GM18519 (cell line): Measurements from ENCODE around the gene SIGLECL1.

Experiments
- ATAC-seq: cut with Tn5 transposase; IDR thresholded peaks from one replicate; pipeline ENCODE4 v1.9.1; 2021; ENCODE audit warnings: mild to moderate bottlenecking, moderate library complexity; ENCODE audit not compliant: unreplicated experiment, low FRiP score

Gene SIGLECL1

DNA sequence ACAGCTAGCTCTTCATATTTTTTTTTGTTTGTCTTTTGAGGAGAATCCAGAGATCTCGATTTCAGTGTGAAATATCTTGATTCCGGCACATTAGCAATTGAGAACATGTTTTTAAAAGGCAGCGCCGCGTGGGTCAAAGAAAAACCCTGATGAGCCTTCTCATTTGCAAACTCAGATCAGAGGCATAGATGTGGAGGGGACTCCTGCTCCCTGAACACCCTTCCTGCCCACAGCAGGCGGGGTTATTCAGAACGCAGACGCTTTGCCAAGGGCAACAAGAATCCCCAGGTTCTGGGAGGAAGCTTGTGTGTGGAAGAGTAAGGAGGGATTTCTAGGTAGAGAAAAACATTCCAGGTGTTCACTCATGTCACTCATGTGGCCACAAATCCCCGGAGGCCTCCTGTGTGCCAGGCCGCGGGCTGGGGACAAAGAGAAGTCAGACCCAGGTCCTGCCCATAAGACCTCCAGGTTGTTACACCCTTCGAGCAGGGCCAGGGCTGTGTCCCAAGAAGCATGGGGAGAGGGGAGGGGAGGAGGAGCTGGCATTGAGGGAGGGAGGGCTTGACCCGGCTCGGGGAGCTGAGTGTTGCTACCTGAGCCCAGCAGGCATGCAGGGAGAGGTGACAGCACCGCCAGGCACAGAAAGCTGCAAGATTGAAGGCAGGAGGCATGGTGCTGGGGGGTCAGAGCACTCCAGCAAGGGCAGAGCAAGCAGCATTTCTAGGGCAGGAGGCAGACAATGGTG is 44.7 kb downstream of the SIGLECL1 start:
- no peak for ATAC-seq

DNA sequence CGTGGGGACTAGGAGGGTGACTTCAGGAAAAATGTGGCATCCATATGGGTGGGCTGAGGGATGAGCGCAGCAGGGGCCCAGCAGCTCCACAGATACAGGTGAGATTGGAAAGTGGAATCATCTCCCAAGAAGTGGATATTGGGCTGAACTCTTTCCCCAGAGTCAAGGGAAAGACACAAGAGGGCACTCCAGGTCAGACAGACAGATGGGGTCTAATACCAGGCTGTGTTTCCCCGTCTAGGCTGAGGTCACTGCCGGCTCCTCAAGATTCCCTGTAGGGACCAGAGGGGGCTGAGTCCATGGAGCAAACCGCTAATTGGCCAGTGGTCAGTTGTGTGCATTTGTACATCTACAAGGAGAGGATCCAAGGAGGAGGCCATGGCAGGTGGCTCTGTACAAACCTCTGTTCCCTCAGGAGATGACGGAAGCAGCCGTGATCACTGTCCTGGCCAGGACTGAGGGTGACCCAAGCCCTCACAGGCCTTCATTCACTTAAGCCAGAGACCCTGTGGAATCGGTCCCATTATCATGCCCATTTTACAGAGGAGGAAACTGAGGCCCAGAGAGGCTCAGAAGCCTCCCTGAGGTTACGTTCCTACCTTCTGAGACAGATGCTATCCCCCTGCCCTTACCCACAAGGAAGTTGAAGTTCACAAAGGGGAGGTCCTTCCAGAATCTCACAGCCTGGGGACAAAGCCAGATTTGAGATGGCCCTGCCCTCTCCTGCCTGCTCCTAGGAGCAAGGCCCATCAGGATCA is 45.6 kb downstream of the SIGLECL1 start:
- no peak for ATAC-seq

DNA sequence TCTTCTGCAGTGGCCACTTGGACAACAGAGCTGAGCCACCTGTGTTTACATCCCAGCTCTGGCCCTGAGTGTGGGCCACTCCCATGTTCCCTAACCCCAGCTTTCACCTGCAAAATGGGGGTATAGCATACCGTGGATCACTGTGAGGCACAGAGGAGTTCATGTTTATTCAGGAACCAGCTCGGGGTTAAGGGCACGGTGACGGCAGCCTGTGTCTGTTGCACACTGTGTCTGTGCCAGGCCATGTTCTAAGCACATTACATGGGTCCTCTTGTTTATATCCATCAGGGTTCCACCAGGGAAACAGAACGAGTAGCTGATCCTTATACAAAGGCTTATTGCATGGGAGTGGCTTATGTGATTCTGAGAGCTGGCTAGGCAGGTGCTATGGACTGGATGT is 46.5 kb downstream of the SIGLECL1 start:
- no peak for ATAC-seq

DNA sequence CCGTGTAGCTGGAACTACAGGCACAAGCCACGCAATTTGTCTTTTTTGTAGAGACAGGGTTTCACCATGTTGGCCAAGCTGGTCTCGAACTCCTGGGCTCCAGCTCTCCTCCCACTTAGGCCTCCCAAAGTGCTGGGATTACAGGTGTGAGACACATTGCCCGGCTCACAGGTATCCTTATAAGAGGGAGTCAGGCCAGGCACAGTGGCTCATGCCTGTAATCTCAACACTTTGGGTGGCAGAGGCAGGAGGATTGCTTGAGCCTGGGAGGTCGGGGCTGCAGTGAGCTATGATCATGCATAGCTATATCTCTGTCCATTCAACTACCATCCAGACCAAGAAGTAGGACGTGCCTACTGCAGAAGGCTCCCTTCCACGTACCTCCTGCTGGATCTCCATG is 50.4 kb downstream of the SIGLECL1 start:
- no peak for ATAC-seq

DNA sequence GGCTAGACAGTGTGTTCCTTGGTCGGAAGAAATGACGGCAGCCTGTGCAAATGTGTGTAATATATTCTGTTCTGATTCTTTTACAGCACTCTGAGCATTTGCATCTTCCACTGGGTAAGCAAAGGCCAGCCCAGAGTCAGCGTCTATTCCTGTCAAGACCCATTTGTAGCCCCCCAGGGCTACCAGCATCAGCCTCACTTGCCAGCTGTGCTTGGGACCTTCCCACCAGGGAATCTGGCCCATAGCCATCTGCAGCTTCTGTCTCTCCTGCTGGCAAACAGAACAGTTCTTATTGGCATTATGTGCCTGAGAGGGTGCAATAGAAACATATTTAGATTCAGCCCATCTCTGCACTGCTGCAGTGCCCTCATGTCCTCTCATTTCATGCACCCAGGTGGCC is 54.6 kb downstream of the SIGLECL1 start:
- ATAC-seq: no peak

DNA sequence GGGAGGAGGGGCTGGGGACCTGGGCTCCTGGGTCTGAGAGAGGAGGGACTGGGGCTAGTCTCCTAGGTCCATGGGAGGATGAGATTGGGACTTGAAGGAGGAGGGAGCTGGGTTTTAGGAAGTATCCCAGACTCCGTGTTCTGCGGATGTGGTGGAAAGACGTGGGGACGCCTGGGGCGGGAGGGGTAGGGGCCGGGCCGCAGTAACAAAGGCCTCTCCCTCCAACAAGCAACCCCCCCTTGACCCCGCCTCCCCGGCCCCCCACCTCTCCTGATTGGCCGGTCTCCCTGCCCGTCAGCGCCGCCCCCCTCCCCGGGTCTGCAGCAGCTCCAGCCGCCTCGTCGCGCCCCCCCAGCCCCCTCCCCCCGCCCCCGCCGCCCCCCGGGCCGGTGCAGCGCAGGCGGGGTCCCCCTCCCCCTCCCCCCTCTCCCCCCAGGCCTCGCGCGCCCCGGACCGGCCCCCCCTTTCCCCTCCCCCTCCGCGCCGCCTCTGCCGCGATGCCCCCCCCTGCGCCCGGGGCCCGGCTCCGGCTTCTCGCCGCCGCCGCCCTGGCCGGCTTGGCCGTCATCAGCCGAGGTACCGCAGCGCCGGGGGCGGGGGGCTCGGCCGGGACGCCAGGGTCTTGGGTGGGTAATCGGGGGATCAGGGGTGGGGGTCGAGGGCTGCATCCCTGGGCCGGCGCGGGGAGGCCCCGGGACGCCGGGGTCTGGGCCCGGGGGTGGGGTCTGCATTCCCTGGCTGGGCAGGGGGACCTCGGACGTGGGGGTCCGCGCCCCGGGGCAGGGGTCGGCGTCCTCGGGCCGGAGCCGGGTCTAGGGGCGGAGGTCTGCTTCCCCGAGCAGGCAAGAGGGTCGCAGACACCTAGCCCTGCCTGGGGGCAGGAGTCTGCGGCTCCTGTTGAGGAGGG is 60.7 kb downstream of the SIGLECL1 start, which contains the start of gene IGLON5:
TSS of gene IGLON5 (plus strand) at position 294 of the 907 bp plus-strand sequence. CDS start at position 498, 204 bp downstream.
- ATAC-seq: no peak

DNA sequence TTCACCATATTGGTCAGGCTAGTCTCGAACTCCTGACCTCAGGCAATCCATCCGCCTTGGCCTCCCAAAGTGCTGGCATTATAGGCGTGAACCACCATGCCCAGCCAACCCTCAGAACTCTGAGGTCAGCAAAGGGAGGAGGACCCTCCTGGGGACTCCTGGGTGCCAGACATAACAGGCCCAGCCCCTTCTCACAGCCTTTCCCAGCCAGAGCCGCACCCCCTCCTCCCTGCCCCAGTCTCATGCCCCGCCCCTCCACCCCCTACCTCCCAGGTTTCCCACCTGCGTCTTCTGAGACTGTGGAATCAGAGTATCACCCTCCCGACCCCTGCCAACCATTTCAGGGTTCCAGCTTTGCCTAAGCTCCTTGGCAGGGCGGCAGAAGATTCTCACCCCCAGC is 65.8 kb downstream of the SIGLECL1 start:
- no peak for ATAC-seq

DNA sequence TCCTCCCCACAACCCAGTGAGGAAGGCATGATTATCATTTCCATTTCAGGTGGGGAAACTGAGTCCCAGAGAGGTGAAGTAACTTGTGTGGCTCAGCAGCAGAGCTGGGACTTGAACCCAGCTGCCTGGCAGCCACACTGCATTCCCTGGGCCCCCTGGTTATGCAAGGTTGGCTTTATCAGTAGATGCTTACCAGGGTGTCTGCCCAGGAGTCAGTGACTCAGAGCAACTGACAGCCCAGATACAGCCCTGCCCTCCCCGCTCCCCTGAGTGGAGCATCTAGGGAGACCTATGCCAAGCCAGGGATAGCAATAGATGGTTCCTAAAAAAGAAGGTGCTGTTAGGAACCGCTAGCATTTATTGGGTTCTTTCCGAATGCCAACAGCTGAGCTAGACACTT is 66.5 kb downstream of the SIGLECL1 start:
- no peak for ATAC-seq

DNA sequence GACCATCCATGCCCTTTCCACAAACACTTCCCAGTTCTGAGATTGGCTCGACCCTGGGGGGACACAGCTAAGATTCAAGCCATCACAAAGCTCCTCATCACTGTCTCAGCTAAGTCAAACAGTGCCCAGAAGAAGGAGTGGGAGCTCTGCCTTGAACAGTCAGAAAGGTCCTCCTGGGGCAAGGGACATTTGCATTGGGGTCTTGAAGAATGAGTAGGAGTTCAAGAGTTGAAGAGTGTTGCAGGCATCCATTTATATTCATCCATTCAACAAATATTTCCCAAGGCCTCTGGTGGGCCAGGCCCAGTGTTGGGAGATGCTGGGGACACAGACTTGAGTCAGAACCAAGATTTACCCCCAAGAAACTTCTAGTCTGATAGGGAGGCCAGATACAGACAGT is 67.1 kb downstream of the SIGLECL1 start:
- ATAC-seq: no peak
